CD4-positive, alpha-beta T cell treated with Interleukin-4 for 4 hours (primary cell): Measurements from ENCODE around the gene EHBP1L1.
A peak's percentile ranks its signal among the peaks of the same experiment; 100 is the strongest.

Experiments
- DNase-seq: peaks from one replicate; pipeline ENCODE4 v3.0.0-alpha.2; 2020

The EHBP1L1 gene

GRCh38 chr11:65580031-65580692 lies 4.3 kb downstream of the EHBP1L1 start:
- DNase-seq: no peak

GRCh38 chr11:65580756-65581155 lies 4.9 kb downstream of the EHBP1L1 start:
- no peak for DNase-seq

- no peak for DNase-seq
Measured at GRCh38 chr11:65581928-65582327, 6.1 kb downstream of the EHBP1L1 start.

- DNase-seq: no peak
Measured at GRCh38 chr11:65583589-65583988, 7.7 kb downstream of the EHBP1L1 start.

- no peak for DNase-seq
Measured at GRCh38 chr11:65584106-65584505, 8.3 kb downstream of the EHBP1L1 start.

- DNase-seq: no peak
Measured at GRCh38 chr11:65584723-65585171, 8.9 kb downstream of the EHBP1L1 start.

GRCh38 chr11:65585396-65586246 lies 9.8 kb downstream of the EHBP1L1 start:
- DNase-seq: no peak

- DNase-seq: no peak
Measured at GRCh38 chr11:65586247-65586630, 10.4 kb downstream of the EHBP1L1 start.

GRCh38 chr11:65586676-65587075 lies 10.8 kb downstream of the EHBP1L1 start:
- DNase-seq: no peak

- DNase-seq: peak; percentile 78
Measured at GRCh38 chr11:65588199-65589054, 12.6 kb downstream of the EHBP1L1 start.

GRCh38 chr11:65589444-65590239 lies 13.8 kb downstream of the EHBP1L1 start:
- no peak for DNase-seq

- no peak for DNase-seq
Measured at GRCh38 chr11:65590240-65590738, 14.4 kb downstream of the EHBP1L1 start.

- DNase-seq: no peak
Measured at GRCh38 chr11:65591939-65592857, 16.3 kb downstream of the EHBP1L1 start.

- DNase-seq: no peak
Measured at GRCh38 chr11:65592858-65593517, 17.1 kb downstream of the EHBP1L1 start.

- DNase-seq: peak; percentile 47
Measured at GRCh38 chr11:65593518-65594414, 17.9 kb downstream of the EHBP1L1 start.

- DNase-seq: no peak
Measured at GRCh38 chr11:65595131-65595530, 19.3 kb downstream of the EHBP1L1 start.

GRCh38 chr11:65595543-65596281 lies 19.9 kb downstream of the EHBP1L1 start, which contains the start of gene KCNK7:
Gene KCNK7 (minus strand): TSS chr11:65595800. CDS start chr11:65595772, 28 bp downstream.
- DNase-seq: no peak

- no peak for DNase-seq
Measured at GRCh38 chr11:65596520-65596919, 20.7 kb downstream of the EHBP1L1 start.
